ENCODE measurements around the gene YWHAQ.

Gene YWHAQ

GRCh38 chr2:9641641-9642040, 10.8 kb upstream of the YWHAQ start:
- Mint-ChIP-seq H3K27me3 (ENCODE audit: low read depth, poor library complexity) (peaks cover 18% of the 10 kb centered on the region), H3K27ac (no peak overlapping the region), H3K4me1 (peaks cover 45% of the 10 kb centered on the region), H3K9me3 (no peaks in the 10 kb centered on the region), H3K4me3 (no peak overlapping the region), H3K36me3 (ENCODE audit: low read depth) (no peaks in the 10 kb centered on the region)
- no peak for DNase-seq
- no peak for TF ChIP-seq CTCF (IDR thresholded peaks at IDR 0.05)

GRCh38 chr2:9640403-9641104, 9.8 kb upstream of the YWHAQ start:
- no peak for TF ChIP-seq CTCF (IDR thresholded peaks at IDR 0.05)
- peaks cover 21% of the 10 kb centered on the region for H3K27me3 Mint-ChIP-seq (ENCODE audit: low read depth, poor library complexity)
- no peaks in the 10 kb centered on the region for H3K36me3 Mint-ChIP-seq (ENCODE audit: low read depth)
- H3K4me1 Mint-ChIP-seq, result peaks cover 38% of the 10 kb centered on the region
- no peak overlapping the region for H3K27ac Mint-ChIP-seq
- no peak overlapping the region for H3K4me3 Mint-ChIP-seq
- no peaks in the 10 kb centered on the region for H3K9me3 Mint-ChIP-seq
- DNase-seq, result no peak

- TF ChIP-seq CTCF (IDR thresholded peaks at IDR 0.05), result no peak
- H3K4me1 Mint-ChIP-seq, result peaks cover 38% of the 10 kb centered on the region
Observed at GRCh38 chr2:9639740-9640343, 9.0 kb upstream of the YWHAQ start.

GRCh38 chr2:9639000-9639602, 8.3 kb upstream of the YWHAQ start:
- H3K9me3 Mint-ChIP-seq, result no peaks in the 10 kb centered on the region
- H3K27me3 Mint-ChIP-seq (ENCODE audit: low read depth, poor library complexity), result peaks cover 21% of the 10 kb centered on the region
- no peak overlapping the region for H3K4me3 Mint-ChIP-seq
- no peak for DNase-seq
- H3K36me3 Mint-ChIP-seq (ENCODE audit: low read depth), result no peaks in the 10 kb centered on the region
- TF ChIP-seq CTCF (IDR thresholded peaks at IDR 0.05), result no peak
- H3K27ac Mint-ChIP-seq, result no peak overlapping the region
- peaks cover 44% of the 10 kb centered on the region for H3K4me1 Mint-ChIP-seq

More at GRCh38 chr2:9639740-9640343, 9.0 kb upstream of the YWHAQ start:
- peaks cover 21% of the 10 kb centered on the region for H3K27me3 Mint-ChIP-seq (ENCODE audit: low read depth, poor library complexity)
- H3K4me3 Mint-ChIP-seq, result no peak overlapping the region
- no peaks in the 10 kb centered on the region for H3K36me3 Mint-ChIP-seq (ENCODE audit: low read depth)
- no peaks in the 10 kb centered on the region for H3K9me3 Mint-ChIP-seq
- no peak overlapping the region for H3K27ac Mint-ChIP-seq
- DNase-seq, result no peak

- DNase-seq, result no peak
- Mint-ChIP-seq H3K9me3 (no peaks in the 10 kb centered on the region), H3K4me3 (no peak overlapping the region), H3K4me1 (peaks cover 48% of the 10 kb centered on the region), H3K36me3 (ENCODE audit: low read depth) (no peaks in the 10 kb centered on the region), H3K27ac (no peak overlapping the region), H3K27me3 (ENCODE audit: low read depth, poor library complexity) (peaks cover 18% of the 10 kb centered on the region)
- no peak for TF ChIP-seq CTCF (IDR thresholded peaks at IDR 0.05)
Observed at GRCh38 chr2:9638532-9638931, 7.7 kb upstream of the YWHAQ start.
